ENCODE measurements around the gene KLHDC7B. TPM values are rescaled to one million over a fixed set of nuclear protein-coding genes. Genes with fewer than 3 reads are reported as not detected.

KLHDC7B gene
- total RNA-seq, 2 experiments from 2014 or later: 2.3 TPM

GRCh38 chr22:50576070-50576469 lies 30.4 kb downstream of the KLHDC7B start:
- POLR2A ChIA-PET: interaction anchor here (1.2 to 1.4 kb wide), 2 partner anchors 11 to 13 kb away, joined by 3 to 5 read pairs; partner anchors contain the start of gene SYCE3

DNA sequence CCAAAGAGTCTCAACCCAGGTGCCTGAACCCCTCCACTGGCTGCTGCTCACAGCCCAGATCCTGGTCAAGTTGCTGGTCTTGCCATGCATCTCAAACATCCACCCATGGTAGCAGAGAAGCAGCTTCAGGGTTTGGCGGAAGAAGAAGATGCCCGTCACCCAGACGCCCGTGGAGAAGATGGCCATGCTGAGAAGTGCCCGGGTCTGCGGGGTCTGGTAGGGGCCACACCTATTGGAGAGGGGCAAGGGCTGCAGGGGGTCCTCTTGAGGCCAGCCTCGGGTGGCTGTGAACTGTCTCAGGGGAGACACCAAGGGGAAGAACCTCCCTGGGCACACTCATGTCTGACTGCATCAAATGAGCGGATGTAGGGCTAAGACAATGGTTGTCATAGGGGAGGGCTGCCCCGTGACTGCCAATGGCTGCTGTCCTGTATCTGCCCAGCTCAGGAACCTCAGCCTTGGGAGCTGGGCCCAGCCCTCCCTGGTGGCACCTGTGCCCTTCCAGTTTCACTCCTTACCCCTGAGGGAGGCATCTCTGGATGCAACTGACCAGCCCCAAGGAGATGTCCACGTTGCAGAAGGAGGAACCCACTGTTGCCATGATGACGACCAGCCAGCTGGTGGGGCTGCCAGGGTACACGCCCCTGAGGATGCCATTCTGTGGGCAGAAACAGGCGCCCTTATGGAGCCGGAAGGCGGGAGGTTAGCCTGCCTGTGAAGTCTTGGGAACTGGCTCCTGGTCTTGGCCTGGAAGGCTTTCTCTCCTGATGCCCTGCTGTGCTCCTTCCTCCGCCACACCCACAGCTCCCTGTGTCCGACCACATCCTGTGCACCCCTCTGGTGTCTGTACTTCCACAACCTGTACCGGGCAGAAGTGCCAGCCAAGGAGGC lies 31.4 kb downstream of the KLHDC7B start:
- Mint-ChIP-seq H3K27ac (no peak overlapping the region), H3K27me3 (no peaks in the 10 kb centered on the region), H3K36me3 (ENCODE audit: low read depth) (peaks cover 37% of the 10 kb centered on the region), H3K9me3 (no peaks in the 10 kb centered on the region), H3K4me3 (peak overlapping the region; percentile 48), H3K4me1 (ENCODE audit: low read depth) (peaks cover 20% of the 10 kb centered on the region)
- ATAC-seq (ENCODE audit: poor library complexity): no peak
- DNase-seq: peak in 1 of 14 experiments; percentile 27
- Histone ChIP-seq H3K27me3 (ENCODE audit: control insufficient read depth in 1 of 2, insufficient read depth in 2 of 2, low read length in 2 of 2) (no peaks in the 10 kb centered on the region), H3K36me3 (ENCODE audit: insufficient read depth, low read length) (peaks cover 30% of the 10 kb centered on the region), H3K9me3 (ENCODE audit: control insufficient read depth in 1 of 2, insufficient read depth in 1 of 2, low read length in 2 of 2) (no peaks in the 10 kb centered on the region), H3K4me1 (ENCODE audit: insufficient read depth, low read length) (peaks cover 29% of the 10 kb centered on the region), H3K4me3 (ENCODE audit: low read length) (no peak overlapping the region), H3K27ac (ENCODE audit: low read depth in 1 of 2, low read length in 2 of 2) (no peak overlapping the region)
- CTCF ChIA-PET: interaction anchor here (0.9 to 1.9 kb wide), 3 partner anchors 15 to 51 kb away, joined by 3 to 7 read pairs (median 5); partner anchors contain the start of genes SCO2 and SYCE3
- POLR2A ChIA-PET: interaction anchor here (1.0 to 2.4 kb wide), 5 partner anchors 14 to 51 kb away, joined by 3 to 11 read pairs (median 6); partner anchors contain the start of genes SCO2, SYCE3 and TYMP
- no peak for TF ChIP-seq CTCF (IDR thresholded peaks at IDR 0.05)
- intact Hi-C loops (cut with DNase I, micrococcal nuclease): no loop called here

More at GRCh38 chr22:50576070-50576469, 30.4 kb downstream of the KLHDC7B start:
- H3K9me3 ChIP-seq (ENCODE audit: control insufficient read depth in 1 of 2, insufficient read depth in 1 of 2, low read length in 2 of 2): no peaks in the 10 kb centered on the region
- DNase-seq: no peak
- no peaks in the 10 kb centered on the region for H3K27me3 Mint-ChIP-seq
- ATAC-seq (ENCODE audit: poor library complexity): no peak
- peaks cover 19% of the 10 kb centered on the region for H3K4me1 ChIP-seq (ENCODE audit: insufficient read depth, low read length)
- H3K9me3 Mint-ChIP-seq: no peaks in the 10 kb centered on the region
- H3K4me1 Mint-ChIP-seq (ENCODE audit: low read depth): peaks cover 11% of the 10 kb centered on the region
- no peaks in the 10 kb centered on the region for H3K27me3 ChIP-seq (ENCODE audit: control insufficient read depth in 1 of 2, insufficient read depth in 2 of 2, low read length in 2 of 2)
- H3K27ac ChIP-seq (ENCODE audit: low read depth in 1 of 2, low read length in 2 of 2): no peak overlapping the region
- CTCF ChIA-PET: interaction anchor here (1.6 to 1.9 kb wide), 2 partner anchors 13 to 50 kb away, joined by 3 to 7 read pairs; partner anchors contain the start of gene SCO2
- intact Hi-C loops (cut with DNase I, micrococcal nuclease): no loop called here
- peaks cover 42% of the 10 kb centered on the region for H3K36me3 Mint-ChIP-seq (ENCODE audit: low read depth)
- H3K36me3 ChIP-seq (ENCODE audit: insufficient read depth, low read length): peaks cover 37% of the 10 kb centered on the region
- no peak overlapping the region for H3K4me3 ChIP-seq (ENCODE audit: low read length)
- no peak overlapping the region for H3K4me3 Mint-ChIP-seq
- H3K27ac Mint-ChIP-seq: no peak overlapping the region
- TF ChIP-seq CTCF (IDR thresholded peaks at IDR 0.05): no peak

DNA sequence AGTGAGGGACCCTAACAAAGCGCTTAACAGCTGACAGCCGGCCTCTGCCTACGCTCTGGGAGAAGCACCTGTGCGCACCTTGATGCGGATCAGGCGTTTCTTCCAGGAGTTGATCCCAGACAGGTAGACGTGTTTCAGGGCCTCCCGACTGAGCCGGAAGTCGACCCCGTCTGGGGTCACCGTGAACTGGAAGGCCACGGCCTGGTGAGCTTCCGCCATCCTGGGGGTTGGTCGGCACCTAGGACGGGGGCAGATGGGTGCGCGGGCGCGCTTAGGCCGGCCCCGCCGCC lies 31.9 kb downstream of the KLHDC7B start:
- peaks cover 27% of the 10 kb centered on the region for H3K36me3 ChIP-seq (ENCODE audit: insufficient read depth, low read length)
- CTCF ChIA-PET: interaction anchor here (0.9 to 1.9 kb wide), 2 partner anchors 15 to 43 kb away, joined by 3 to 5 read pairs; partner anchors contain the start of gene SYCE3
- H3K4me1 Mint-ChIP-seq (ENCODE audit: low read depth): peaks cover 23% of the 10 kb centered on the region

More for the DNA sequence above, 31.9 kb downstream of the KLHDC7B start:
- Mint-ChIP-seq H3K27ac (no peak overlapping the region), H3K36me3 (ENCODE audit: low read depth) (peaks cover 34% of the 10 kb centered on the region), H3K9me3 (no peaks in the 10 kb centered on the region), H3K4me3 (peak overlapping the region; percentile 48), H3K27me3 (no peaks in the 10 kb centered on the region)
- H3K4me1 ChIP-seq (ENCODE audit: insufficient read depth, low read length): peaks cover 30% of the 10 kb centered on the region
- H3K4me3 ChIP-seq (ENCODE audit: low read length): no peak overlapping the region
- no peaks in the 10 kb centered on the region for H3K27me3 ChIP-seq (ENCODE audit: control insufficient read depth in 1 of 2, insufficient read depth in 2 of 2, low read length in 2 of 2)
- no peak for TF ChIP-seq CTCF (IDR thresholded peaks at IDR 0.05)
- POLR2A ChIA-PET: interaction anchor here (1.0 to 2.4 kb wide), 4 partner anchors 29 to 52 kb away, joined by 3 to 11 read pairs (median 8); partner anchors contain the start of genes SCO2 and TYMP
- DNase-seq: peak in 1 of 14 experiments; percentile 16
- no peaks in the 10 kb centered on the region for H3K9me3 ChIP-seq (ENCODE audit: control insufficient read depth in 1 of 2, insufficient read depth in 1 of 2, low read length in 2 of 2)
- no peak overlapping the region for H3K27ac ChIP-seq (ENCODE audit: low read depth in 1 of 2, low read length in 2 of 2)
- intact Hi-C loops (cut with DNase I, micrococcal nuclease): no loop called here
- no peak for ATAC-seq (ENCODE audit: poor library complexity)
